ENCODE results near the gene BPIFA3.

BPIFA3 gene

GRCh38 chr20:33263784-33264183 is 46.6 kb downstream of the BPIFA3 start:
- DNase-seq (ENCODE audit: low read depth) = no peak

GRCh38 chr20:33267701-33268100 is 50.5 kb downstream of the BPIFA3 start:
- no peak for DNase-seq (ENCODE audit: low read depth)

GRCh38 chr20:33272155-33272873 is 55.2 kb downstream of the BPIFA3 start:
- no peak for DNase-seq (ENCODE audit: low read depth)

- no peak for DNase-seq (ENCODE audit: low read depth)
Observed at GRCh38 chr20:33273117-33273851, 56.1 kb downstream of the BPIFA3 start.

GRCh38 chr20:33275215-33275614 is 58.1 kb downstream of the BPIFA3 start:
- DNase-seq (ENCODE audit: low read depth) = no peak

GRCh38 chr20:33275871-33276270 is 58.7 kb downstream of the BPIFA3 start:
- no peak for DNase-seq (ENCODE audit: low read depth)

GRCh38 chr20:33276303-33277113 is 59.4 kb downstream of the BPIFA3 start:
- DNase-seq (ENCODE audit: low read depth) = no peak
